GM12873 (cell line): ENCODE results near the gene CHCHD5.

Experiments used
- CTCF ChIP-seq: IDR thresholded peaks from 2 replicates; pipeline ENCODE4 v1.5.1; 2012; ENCODE audit warnings: low read depth, mild to moderate bottlenecking, moderate library complexity, low read length, control low read depth; ENCODE audit not compliant: insufficient read depth; ENCODE audit errors: missing control alignments

Gene CHCHD5

DNA sequence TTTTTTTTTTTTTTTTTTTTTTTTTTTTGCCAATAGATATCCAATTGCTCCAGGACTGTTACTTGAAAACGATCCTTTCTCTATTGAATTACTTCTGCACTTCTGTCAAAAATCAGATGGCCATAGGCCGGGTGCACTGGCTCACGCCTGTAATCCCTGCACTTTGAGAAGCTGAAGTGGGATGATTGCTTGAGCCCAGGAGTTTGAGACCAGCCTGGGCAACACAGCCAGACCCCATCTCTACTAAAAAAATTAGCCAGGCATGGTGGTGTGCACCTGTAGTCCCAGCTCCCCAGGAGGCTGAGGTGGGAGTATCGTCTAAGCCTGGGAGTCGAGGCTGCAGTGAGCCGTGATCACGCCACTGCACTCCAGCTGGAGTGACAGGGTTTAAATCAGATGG, 4.3 kb upstream of the CHCHD5 start:
- no peak for TF ChIP-seq CTCF

GRCh38 chr2:112582314-112582746, 2.1 kb upstream of the CHCHD5 start:
- peak; percentile 51 for TF ChIP-seq CTCF

- no peak for TF ChIP-seq CTCF
These were observed 794 bp upstream of the CHCHD5 start for GRCh38 chr2:112583497-112584133.

DNA sequence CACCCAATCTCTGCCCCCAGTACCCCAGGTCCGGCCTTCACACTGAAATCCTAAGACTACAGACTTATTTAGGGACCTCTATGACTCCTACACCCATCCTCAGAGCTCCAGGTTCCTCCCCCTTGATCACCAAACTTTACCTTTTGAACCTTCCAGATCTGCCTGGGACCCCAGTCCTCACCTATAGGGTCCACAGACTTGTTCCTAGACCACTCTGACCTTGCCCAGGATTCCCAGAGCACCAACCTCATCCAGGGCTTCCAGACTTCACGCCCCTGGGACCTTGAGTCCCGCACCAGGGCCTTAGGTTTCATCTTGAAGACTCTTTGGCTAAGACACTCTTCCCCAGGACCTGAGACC, 462 bp downstream of the CHCHD5 start:
- TF ChIP-seq CTCF: no peak

GRCh38 chr2:112585400-112585799, 991 bp downstream of the CHCHD5 start:
- TF ChIP-seq CTCF: no peak

DNA sequence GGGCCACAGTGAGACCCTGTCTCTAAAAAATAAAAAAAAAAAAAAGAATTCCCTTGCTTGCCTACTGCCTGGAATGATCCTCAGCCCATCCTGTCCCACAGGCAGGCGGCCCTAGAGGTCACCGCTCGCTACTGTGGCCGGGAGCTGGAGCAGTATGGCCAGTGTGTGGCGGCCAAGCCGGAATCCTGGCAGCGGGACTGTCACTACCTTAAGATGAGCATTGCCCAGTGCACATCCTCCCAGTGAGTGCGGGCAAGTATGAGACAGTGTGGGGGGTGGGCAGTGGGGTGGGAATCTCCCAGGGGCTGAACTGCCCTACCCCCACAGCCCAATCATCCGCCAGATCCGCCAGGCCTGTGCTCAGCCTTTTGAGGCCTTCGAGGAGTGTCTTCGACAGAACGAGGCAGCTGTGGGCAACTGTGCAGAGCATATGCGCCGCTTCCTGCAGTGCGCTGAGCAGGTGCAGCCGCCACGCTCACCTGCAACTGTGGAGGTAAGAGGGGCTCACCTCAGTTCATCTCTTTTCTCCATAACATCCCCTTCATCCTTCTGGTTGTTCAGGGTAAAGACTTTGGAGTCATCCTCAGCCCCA, 1.6 kb downstream of the CHCHD5 start:
- TF ChIP-seq CTCF: no peak

DNA sequence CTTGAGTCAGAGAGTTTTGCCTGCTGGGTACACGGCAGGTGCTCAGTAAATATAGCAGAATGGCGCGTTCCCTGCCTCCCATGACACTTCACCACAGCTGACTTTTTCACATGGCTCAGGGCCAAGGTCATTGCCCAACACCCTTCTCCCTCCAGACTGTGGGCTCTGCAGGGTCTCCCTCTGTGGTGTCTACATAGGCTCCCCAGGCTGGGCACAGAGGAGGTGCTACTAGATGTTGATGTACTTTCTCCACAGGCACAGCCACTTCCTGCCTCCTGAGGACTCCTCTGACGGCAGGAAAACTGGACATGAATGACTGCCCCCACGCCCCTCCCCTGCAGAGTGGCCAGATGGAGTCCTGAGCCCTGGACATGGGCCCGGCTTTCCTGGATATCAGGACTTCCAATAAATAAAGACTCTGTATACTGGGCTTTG, 4.2 kb downstream of the CHCHD5 start:
- no peak for TF ChIP-seq CTCF

GRCh38 chr2:112591413-112591812, 7.0 kb downstream of the CHCHD5 start:
- TF ChIP-seq CTCF: no peak
